SK-N-MC (cell line): ENCODE results near the gene DNAJB11.

ENCODE experiments used
- EZH2 ChIP-seq: fragments of 200-600 bp; sonication (generic); IDR thresholded peaks from one replicate; pipeline ENCODE4 v1.6.1; 2017; ENCODE audit warnings: antibody characterized with exemption
- FOXP2 ChIP-seq: optimal IDR thresholded peaks from 2 replicates; pipeline ENCODE3; 2011; ENCODE audit warnings: mild to moderate bottlenecking, moderate library complexity; ENCODE audit not compliant: insufficient read depth; ENCODE audit errors: extremely low read length, control extremely low read depth
- POLR2AphosphoS5 ChIP-seq: IDR thresholded peaks from 2 replicates; pipeline ENCODE4 v1.6.1; 2012; ENCODE audit warnings: mild to moderate bottlenecking, low read depth, low read length, borderline replicate concordance

- TF ChIP-seq POLR2AphosphoS5 = no peak
- no peak for TF ChIP-seq EZH2
- TF ChIP-seq FOXP2 = no peak
Measured at GRCh38 chr3:186605078-186605477, 34.6 kb downstream of the DNAJB11 start.
